ENCODE data around the gene ITPR2.
"Not testable (repeated sequence)": the region's sequence is repeated elsewhere in the genome, so short reads cannot be mapped to it uniquely, and the experiment has no call there.

Gene ITPR2

GRCh38 chr12:26654623-26655022 lies 178.4 kb downstream of the ITPR2 start:
- FAIRE-seq = no peak

- FAIRE-seq = peak; percentile 13
These were observed 181.3 kb downstream of the ITPR2 start for GRCh38 chr12:26651566-26652188.

DNA sequence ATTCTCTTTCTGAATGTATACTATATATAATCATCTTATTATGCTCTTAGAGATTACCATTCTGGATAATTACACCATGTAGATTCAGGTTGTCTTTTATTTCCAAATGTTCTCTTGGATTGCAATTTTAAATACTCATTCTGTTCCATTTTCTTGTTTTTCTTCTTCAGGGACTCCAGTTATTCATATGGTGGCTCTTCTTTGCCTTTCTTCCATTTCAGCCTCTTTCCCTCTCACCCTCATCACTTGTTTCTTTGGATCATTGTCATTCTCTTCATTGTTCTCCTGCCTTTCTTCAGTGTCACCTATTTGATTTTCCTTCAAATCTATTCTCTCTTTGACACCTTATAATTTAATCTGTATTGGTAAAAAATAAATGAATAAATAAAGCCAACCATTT lies 182.0 kb downstream of the ITPR2 start:
- FAIRE-seq = no peak

DNA sequence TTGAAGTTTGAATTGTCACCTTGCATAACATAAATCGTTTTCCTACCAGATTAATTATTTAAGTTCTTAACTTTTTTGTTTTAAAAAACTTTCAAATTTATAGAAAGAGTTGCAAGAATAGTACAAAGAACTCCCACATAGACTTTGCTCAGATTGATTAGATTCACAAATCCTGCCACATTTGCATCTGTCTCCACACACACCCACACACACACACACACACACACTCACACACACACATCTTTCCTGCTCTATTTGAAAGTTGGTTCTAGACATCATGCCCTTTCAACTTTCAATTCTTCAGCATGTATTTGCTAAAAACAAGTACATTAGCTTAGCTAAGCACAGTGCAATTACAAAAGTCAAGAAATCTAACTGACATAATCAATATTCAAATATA lies 184.0 kb downstream of the ITPR2 start:
- no peak for FAIRE-seq

DNA sequence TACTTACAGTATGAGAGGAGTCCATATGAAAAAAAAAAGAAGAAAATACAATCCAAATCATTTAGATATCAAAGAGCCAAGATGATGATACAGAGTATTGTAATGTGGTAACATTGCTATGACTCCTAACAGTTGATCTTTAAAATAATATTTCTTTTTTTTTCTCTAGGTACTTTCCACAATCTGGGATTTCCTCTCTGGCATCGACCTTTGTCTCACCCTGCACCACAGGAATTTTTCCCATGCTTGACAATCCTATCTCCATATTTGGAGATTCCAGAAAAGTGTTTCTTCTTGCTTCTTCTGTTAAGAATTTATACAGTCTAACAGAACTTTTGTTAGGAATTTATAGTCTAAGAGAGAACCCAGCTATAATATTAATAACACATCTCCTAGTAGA lies 184.4 kb downstream of the ITPR2 start:
- no peak for FAIRE-seq

DNA sequence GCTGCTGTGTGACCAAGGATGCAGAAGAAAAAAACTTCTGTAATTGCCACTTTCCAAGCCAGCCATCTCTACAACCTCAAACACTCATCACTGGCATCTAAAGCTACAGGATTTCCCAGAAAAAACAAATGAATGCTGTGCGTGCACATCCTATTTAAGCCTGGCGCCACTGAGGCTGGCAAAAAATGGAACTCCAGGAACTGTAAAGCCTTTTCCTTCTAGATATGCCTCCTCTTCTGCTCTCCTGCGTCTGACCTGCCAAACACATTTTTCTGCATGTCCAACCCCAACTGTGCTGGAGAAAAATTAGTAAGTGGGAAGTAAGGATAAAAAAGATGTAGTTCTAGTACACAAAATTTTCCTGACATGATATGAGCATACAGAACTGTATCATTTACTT lies 184.9 kb downstream of the ITPR2 start:
- FAIRE-seq = no peak

GRCh38 chr12:26647088-26647487 lies 185.9 kb downstream of the ITPR2 start:
- no peak for FAIRE-seq

DNA sequence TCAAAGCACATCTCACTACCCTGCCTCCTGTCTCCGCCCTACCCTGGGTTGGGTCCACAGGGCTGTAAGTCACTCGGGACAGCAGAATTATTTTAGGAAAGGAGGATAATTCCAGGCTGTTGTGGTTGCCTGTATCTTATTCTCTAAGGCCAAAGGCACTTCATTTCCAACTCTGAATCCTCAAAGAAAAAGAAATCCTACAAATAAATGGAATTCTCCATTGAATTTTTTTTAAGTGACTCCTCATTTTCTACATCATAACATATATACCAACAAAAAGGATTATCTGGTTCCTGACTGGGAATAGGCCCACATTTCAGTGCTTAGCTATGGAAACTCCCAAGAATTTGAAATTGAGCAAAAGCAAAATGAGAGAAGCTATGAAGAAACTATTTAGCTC lies 186.4 kb downstream of the ITPR2 start:
- no peak for FAIRE-seq

DNA sequence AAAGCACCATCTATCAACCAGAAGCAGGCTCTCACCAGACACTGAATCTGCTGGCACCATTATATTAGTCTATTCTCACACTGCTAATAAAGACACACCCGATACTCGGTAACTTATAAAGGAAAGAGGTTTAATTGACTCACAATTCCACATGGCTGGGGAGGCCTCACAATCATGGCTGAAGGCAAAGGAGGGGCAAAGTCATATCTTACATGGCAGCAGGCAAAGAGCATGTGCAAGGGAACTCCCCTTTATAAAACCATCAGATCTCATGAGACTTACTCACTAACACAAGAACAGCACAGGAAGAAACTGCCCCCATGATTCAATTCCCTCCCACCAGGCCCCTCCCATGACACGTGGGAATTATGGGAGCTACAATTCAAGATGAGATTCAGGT lies 188.6 kb downstream of the ITPR2 start:
- not testable (repeated sequence) for FAIRE-seq

DNA sequence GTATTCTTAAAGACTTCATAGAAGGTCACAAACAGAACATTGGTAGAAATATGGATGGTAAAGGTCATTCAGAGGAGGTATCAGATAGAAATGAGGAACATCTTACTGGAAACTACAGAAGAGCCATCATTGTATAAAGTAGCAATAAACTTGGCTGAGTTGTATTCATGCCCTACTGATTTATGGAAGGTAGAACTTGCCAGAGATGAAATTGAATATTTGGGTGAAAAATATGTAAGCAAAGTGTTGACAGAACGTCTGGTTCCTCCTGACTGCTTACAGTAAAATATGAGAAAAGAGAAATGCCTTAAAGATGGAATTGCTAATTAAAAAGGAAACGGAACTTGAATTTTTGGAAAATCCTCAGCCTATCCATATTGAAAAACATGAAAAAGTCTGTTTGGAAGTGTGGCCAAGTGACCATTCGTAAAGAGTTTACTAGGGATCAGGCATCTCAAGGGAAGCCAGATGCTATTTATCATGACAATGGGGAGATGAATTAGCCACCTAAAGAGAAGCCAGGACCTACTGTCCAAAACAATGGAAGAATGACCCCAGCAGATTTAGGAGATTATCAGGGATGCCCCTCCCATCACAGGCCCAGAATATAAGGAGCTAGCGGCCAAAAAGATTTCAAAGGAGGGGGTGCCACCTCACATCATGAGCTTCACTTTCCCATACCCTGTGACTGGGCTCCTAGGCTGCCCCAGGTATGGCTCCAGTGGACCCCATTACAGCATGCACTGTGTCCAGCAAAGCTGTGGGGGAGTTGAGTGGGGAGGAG lies 189.3 kb downstream of the ITPR2 start:
- no peak for FAIRE-seq

DNA sequence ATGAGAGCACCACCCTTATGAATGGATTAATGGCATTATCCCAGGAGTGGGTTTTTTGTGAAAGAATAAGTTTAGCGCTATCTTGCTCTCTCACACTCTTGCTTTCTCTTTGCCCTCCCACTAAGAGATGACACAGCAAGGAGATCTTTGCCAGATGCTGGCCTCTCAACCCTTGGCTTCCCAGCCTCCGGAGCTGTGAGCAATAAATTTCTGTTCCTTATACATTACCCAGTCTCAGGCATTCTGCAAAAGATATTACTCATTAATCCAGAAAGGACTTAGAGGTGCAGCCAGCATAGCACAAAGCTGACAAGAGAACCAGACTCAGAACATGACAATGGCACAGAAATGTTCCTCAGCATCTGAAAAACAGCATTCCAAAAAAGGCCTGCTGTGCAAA lies 190.6 kb downstream of the ITPR2 start:
- FAIRE-seq = no peak

- FAIRE-seq = no peak
These were observed 196.2 kb downstream of the ITPR2 start for GRCh38 chr12:26636710-26637328.

DNA sequence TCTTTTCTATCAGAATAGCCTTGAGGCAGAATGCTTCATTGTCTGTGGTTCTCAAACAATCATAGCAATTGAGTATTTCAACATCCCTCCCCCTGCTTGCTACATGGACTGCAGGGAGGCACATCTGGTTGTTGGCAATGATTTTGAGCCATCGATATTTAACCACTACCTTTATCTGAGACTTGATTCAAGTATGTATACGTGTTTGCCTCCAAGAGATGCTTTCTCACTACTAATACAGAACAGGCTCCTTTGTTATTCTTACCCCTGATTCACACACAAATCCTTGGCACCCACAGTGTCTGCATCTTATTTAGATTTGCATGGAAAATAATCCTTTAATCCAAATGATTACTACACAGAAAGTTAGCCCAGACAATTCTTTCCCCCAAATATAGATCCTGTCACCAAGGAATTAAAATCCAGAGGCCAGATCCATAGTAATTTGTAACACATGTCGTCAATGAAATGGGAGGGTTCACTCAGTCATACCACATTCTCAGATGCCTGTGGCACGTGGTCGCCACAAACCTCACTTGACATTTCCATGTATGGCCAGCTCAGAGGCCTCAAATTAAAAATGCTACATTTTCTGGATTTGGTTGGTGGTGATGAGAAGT lies 199.3 kb downstream of the ITPR2 start:
- no peak for FAIRE-seq

GRCh38 chr12:26632756-26633155 lies 200.2 kb downstream of the ITPR2 start:
- no peak for FAIRE-seq

GRCh38 chr12:26631846-26632245 lies 201.1 kb downstream of the ITPR2 start:
- FAIRE-seq = no peak

GRCh38 chr12:26630546-26631027 lies 202.4 kb downstream of the ITPR2 start:
- no peak for FAIRE-seq

GRCh38 chr12:26629864-26630263 lies 203.1 kb downstream of the ITPR2 start:
- no peak for FAIRE-seq

- no peak for FAIRE-seq
These were observed 204.8 kb downstream of the ITPR2 start for GRCh38 chr12:26628234-26628633.

- no peak for FAIRE-seq
These were observed 205.7 kb downstream of the ITPR2 start for GRCh38 chr12:26627335-26627734.

DNA sequence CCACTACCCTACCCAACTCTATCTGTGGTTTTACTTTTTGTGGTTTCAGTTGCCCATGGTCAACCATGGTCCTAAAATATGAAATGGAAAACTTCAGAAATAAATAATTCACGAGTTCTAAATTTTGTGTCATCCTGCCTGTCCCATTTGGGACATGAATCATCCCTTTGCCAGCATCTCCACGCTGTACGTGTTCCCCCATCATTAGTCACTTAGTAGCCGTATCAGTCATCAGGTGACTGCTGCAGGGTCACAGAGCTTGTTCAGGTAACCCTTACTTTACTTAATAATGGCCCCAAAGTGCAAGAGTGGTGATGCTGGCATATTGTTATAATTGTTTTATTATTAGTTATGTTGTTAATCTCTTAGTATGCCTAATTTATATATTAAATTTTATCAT lies 209.9 kb downstream of the ITPR2 start:
- no peak for FAIRE-seq

GRCh38 chr12:26622601-26623000 lies 210.4 kb downstream of the ITPR2 start:
- FAIRE-seq = no peak

- FAIRE-seq = no peak
These were observed 211.1 kb downstream of the ITPR2 start for GRCh38 chr12:26621932-26622331.

DNA sequence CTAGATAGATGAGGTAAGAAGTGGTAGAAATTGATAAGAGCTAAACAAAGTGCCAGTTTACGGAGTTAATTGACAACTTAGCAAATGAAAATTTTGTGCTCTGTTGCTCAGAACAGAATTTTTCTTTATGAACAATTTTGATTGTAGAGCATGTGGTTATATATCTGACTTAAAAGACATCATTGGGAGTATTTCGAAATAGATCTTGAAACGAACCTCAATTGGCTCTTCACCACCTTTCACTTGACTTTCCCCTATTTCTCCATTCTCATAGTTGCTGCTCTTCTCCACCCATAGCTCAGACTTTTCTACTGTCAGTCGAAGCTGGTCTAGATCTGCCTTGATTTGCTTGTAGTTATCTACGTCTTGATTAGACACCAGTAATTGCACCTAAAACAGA lies 212.1 kb downstream of the ITPR2 start:
- no peak for FAIRE-seq

DNA sequence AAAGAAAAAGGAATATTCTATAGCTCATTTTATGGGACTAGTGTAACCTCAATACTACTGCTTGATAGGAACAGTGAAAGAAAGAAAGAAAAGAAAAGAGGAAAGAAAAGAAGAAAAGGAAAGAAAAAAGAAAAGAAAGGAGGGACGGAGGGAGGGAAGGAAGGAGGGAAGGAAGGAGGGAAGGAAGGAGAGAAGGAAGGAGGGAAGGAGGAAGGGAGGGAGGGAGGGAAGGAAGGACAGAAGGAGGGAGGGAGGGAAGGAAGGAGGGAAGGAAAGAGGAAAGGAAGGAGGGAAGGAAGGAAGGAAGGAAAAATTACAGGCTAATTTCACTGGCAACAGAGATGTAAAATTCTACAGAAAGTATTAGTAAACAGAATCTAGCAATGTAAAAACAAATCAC lies 215.5 kb downstream of the ITPR2 start:
- FAIRE-seq = no peak
